ENCODE measurements around the gene CFAP210. TPM values are rescaled to one million over a fixed set of nuclear protein-coding genes. Genes with fewer than 3 reads are reported as not detected.

The CFAP210 gene
- total and polyA plus RNA-seq, 4 donors: 0.02 to 0.42 (median 0.21) TPM

- Histone ChIP-seq H3K36me3 (ENCODE audit: control insufficient read depth in 4 of 4, insufficient read depth in 3 of 4, low read depth in 1 of 4, low read length in 3 of 4) (peaks cover 2 to 29% (median 19%) of the 10 kb centered on the region in 4 donors), H3K9ac (ENCODE audit: low read depth in 1 of 2, low read length in 2 of 2) (no peak overlapping the region), H3K4me1 (ENCODE audit: control insufficient read depth in 4 of 4, insufficient read depth in 4 of 4, low read length in 3 of 4) (no peaks in the 10 kb centered on the region), H3K27ac (ENCODE audit: low read depth in 1 of 2, low read length in 2 of 2) (no peak overlapping the region), H3K27me3 (ENCODE audit: control insufficient read depth in 4 of 4, insufficient read depth in 4 of 4, low read length in 3 of 4) (no peaks in the 10 kb centered on the region), H3K9me3 (ENCODE audit: control insufficient read depth in 4 of 4, low read length in 3 of 4) (no peaks in the 10 kb centered on the region), H3K4me3 (ENCODE audit: low read depth in 1 of 3, low read length in 3 of 3) (no peak overlapping the region)
- no peak for TF ChIP-seq MAX (IDR thresholded peaks at IDR 0.05)
- TF ChIP-seq REST (IDR thresholded peaks at IDR 0.05): no peak
- TF ChIP-seq EGR1 (IDR thresholded peaks at IDR 0.05; ENCODE audit: low read depth in 2 of 2): no peak
- TF ChIP-seq HNF4G (IDR thresholded peaks at IDR 0.05): peak; percentile 30
- no peak for TF ChIP-seq RAD21 (IDR thresholded peaks at IDR 0.05)
- TF ChIP-seq HNF4A (conservative IDR thresholded peaks at IDR 0.05): peak; percentile 48 to 68
- no peak for DNase-seq (ENCODE audit: low spot score)
- WGBS: 69% methylated on average over 2 of the region's 2 CpGs
Observed at GRCh38 chr2:169640104-169640503, 54.1 kb downstream of the CFAP210 start.

GRCh38 chr2:169637620-169638019, 56.6 kb downstream of the CFAP210 start:
- no peak for DNase-seq (ENCODE audit: low spot score)
- Histone ChIP-seq H3K27me3 (ENCODE audit: control insufficient read depth in 4 of 4, insufficient read depth in 4 of 4, low read length in 3 of 4) (no peaks in the 10 kb centered on the region), H3K9ac (ENCODE audit: low read depth in 1 of 2, low read length in 2 of 2) (no peak overlapping the region), H3K36me3 (ENCODE audit: control insufficient read depth in 4 of 4, insufficient read depth in 3 of 4, low read depth in 1 of 4, low read length in 3 of 4) (peaks cover 9 to 48% (median 31%) of the 10 kb centered on the region in 4 donors), H3K27ac (ENCODE audit: low read depth in 1 of 2, low read length in 2 of 2) (no peak overlapping the region), H3K4me3 (ENCODE audit: low read depth in 1 of 3, low read length in 3 of 3) (no peak overlapping the region), H3K9me3 (ENCODE audit: control insufficient read depth in 4 of 4, low read length in 3 of 4) (no peaks in the 10 kb centered on the region), H3K4me1 (ENCODE audit: control insufficient read depth in 4 of 4, insufficient read depth in 4 of 4, low read length in 3 of 4) (no peaks in the 10 kb centered on the region)
- WGBS: 95% methylated on average over 3 of the region's 3 CpGs
- TF ChIP-seq RXRA (IDR thresholded peaks at IDR 0.05) (no peak), RAD21 (IDR thresholded peaks at IDR 0.05) (no peak), SP1 (IDR thresholded peaks at IDR 0.05) (no peak), NR2F2 (IDR thresholded peaks at IDR 0.05) (no peak), FOXA2 (IDR thresholded peaks at IDR 0.05) (no peak)

GRCh38 chr2:169636440-169637097, 57.6 kb downstream of the CFAP210 start:
- H3K36me3 ChIP-seq (ENCODE audit: control insufficient read depth in 4 of 4, insufficient read depth in 3 of 4, low read depth in 1 of 4, low read length in 3 of 4): peaks cover 9 to 54% (median 37%) of the 10 kb centered on the region in 4 donors
- no peak overlapping the region for H3K4me3 ChIP-seq (ENCODE audit: low read depth in 1 of 3, low read length in 3 of 3)
- H3K27me3 ChIP-seq (ENCODE audit: control insufficient read depth in 4 of 4, insufficient read depth in 4 of 4, low read length in 3 of 4): no peaks in the 10 kb centered on the region
- H3K9me3 ChIP-seq (ENCODE audit: control insufficient read depth in 4 of 4, low read length in 3 of 4): no peaks in the 10 kb centered on the region
- WGBS: 97% methylated on average over 8 of the region's 8 CpGs
- no peak for DNase-seq (ENCODE audit: low spot score)
- H3K9ac ChIP-seq (ENCODE audit: low read depth in 1 of 2, low read length in 2 of 2): no peak overlapping the region
- TF ChIP-seq FOXA1 (IDR thresholded peaks at IDR 0.05): no peak
- TF ChIP-seq ATF3 (IDR thresholded peaks at IDR 0.05): no peak
- no peak for TF ChIP-seq JUND (IDR thresholded peaks at IDR 0.05)
- TF ChIP-seq GABPA (IDR thresholded peaks at IDR 0.05 in 1 of 2, conservative IDR thresholded peaks at IDR 0.05 in 1 of 2): no peak
- TF ChIP-seq MAX (IDR thresholded peaks at IDR 0.05): no peak
- no peak for TF ChIP-seq SP1 (IDR thresholded peaks at IDR 0.05)
- TF ChIP-seq HNF4A (conservative IDR thresholded peaks at IDR 0.05): no peak
- no peak for TF ChIP-seq EGR1 (IDR thresholded peaks at IDR 0.05; ENCODE audit: low read depth in 2 of 2)
- no peak for TF ChIP-seq ZBTB33 (IDR thresholded peaks at IDR 0.05)
- TF ChIP-seq CTCF (IDR thresholded peaks at IDR 0.05; ENCODE audit: low read depth, low read length, missing input control): no peak
- no peak for TF ChIP-seq RAD21 (IDR thresholded peaks at IDR 0.05)
- H3K27ac ChIP-seq (ENCODE audit: low read depth in 1 of 2, low read length in 2 of 2): no peak overlapping the region
- no peaks in the 10 kb centered on the region for H3K4me1 ChIP-seq (ENCODE audit: control insufficient read depth in 4 of 4, insufficient read depth in 4 of 4, low read length in 3 of 4)
